GM21619 (cell line): Measurements from ENCODE around the gene EGLN3.

ENCODE experiments used
- ATAC-seq: cut with Tn5 transposase; IDR thresholded peaks from one replicate; pipeline ENCODE4 v1.9.1; 2021; ENCODE audit not compliant: unreplicated experiment

Gene EGLN3

GRCh38 chr14:33876274-33876673, 74.6 kb downstream of the EGLN3 start:
- ATAC-seq, result no peak
